ENCODE measurements around the gene SELE. TPM values are rescaled to one million over a fixed set of nuclear protein-coding genes. Genes with fewer than 3 reads are reported as not detected.
"Not testable (repeated sequence)": the region's sequence is repeated elsewhere in the genome, so short reads cannot be mapped to it uniquely, and the experiment has no call there.

Gene SELE
- total RNA-seq, 6 donors from 2014 or later, result 0.20 to 8.5 (median 0.34) TPM; not detected in 1

- no peak for DNase-seq
- Histone ChIP-seq H3K27ac (no peak overlapping the region), H3K4me1 (peaks cover 0 to 20% (median 6%) of the 10 kb centered on the region in 4 donors), H3K36me3 (no peaks in the 10 kb centered on the region), H3K27me3 (no peaks in the 10 kb centered on the region), H3K9me3 (no peaks in the 10 kb centered on the region), H3K4me3 (no peak overlapping the region)
- ATAC-seq (ENCODE audit: low FRiP score in 2 of 2), result no peak
- 51 to 56% methylated on average over 5 of the region's 5 CpGs for WGBS, 2 donors
- TF ChIP-seq POLR2AphosphoS5 (IDR thresholded peaks at IDR 0.05), result no peak
- TF ChIP-seq POLR2A (IDR thresholded peaks at IDR 0.05), result no peak
- TF ChIP-seq EP300 (IDR thresholded peaks at IDR 0.05), result no peak
- no peak for TF ChIP-seq CTCF (IDR thresholded peaks at IDR 0.05)
These were observed 39.4 kb downstream of the SELE start for GRCh38 chr1:169694304-169695075.

GRCh38 chr1:169692756-169693460, 41.0 kb downstream of the SELE start:
- H3K4me1 ChIP-seq, result peaks cover 0 to 18% (median 6%) of the 10 kb centered on the region in 4 donors

GRCh38 chr1:169690489-169690888, 43.4 kb downstream of the SELE start:
- Histone ChIP-seq H3K36me3 (no peaks in the 10 kb centered on the region), H3K4me1 (peaks cover 0 to 15% (median 3%) of the 10 kb centered on the region in 4 donors), H3K4me3 (no peak overlapping the region), H3K27ac (no peak overlapping the region), H3K9me3 (no peaks in the 10 kb centered on the region), H3K27me3 (no peaks in the 10 kb centered on the region)
- ATAC-seq (ENCODE audit: low FRiP score in 2 of 2) (no peak), DNase-seq (no peak)
- TF ChIP-seq EP300 (IDR thresholded peaks at IDR 0.05) (no peak), POLR2AphosphoS5 (IDR thresholded peaks at IDR 0.05) (no peak), POLR2A (IDR thresholded peaks at IDR 0.05) (no peak), CTCF (IDR thresholded peaks at IDR 0.05) (no peak)

More at GRCh38 chr1:169692756-169693460, 41.0 kb downstream of the SELE start:
- no peak for DNase-seq
- Histone ChIP-seq H3K27me3 (no peaks in the 10 kb centered on the region), H3K36me3 (no peaks in the 10 kb centered on the region), H3K9me3 (no peaks in the 10 kb centered on the region), H3K27ac (no peak overlapping the region), H3K4me3 (no peak overlapping the region)
- 64 to 75% methylated on average over 4 of the region's 4 CpGs for whole genome bisulfite sequencing, 2 donors
- ATAC-seq (ENCODE audit: low FRiP score in 2 of 2), result no peak
- no peak for TF ChIP-seq CTCF (IDR thresholded peaks at IDR 0.05)
- TF ChIP-seq EP300 (IDR thresholded peaks at IDR 0.05), result no peak
- no peak for TF ChIP-seq POLR2AphosphoS5 (IDR thresholded peaks at IDR 0.05)
- no peak for TF ChIP-seq POLR2A (IDR thresholded peaks at IDR 0.05)

GRCh38 chr1:169689395-169689794, 44.5 kb downstream of the SELE start:
- H3K36me3 ChIP-seq, result no peaks in the 10 kb centered on the region
- TF ChIP-seq EP300 (IDR thresholded peaks at IDR 0.05), result no peak
- TF ChIP-seq POLR2AphosphoS5 (IDR thresholded peaks at IDR 0.05), result no peak
- TF ChIP-seq CTCF (IDR thresholded peaks at IDR 0.05), result no peak
- TF ChIP-seq POLR2A (IDR thresholded peaks at IDR 0.05), result no peak
- H3K4me1 ChIP-seq, result peaks cover 0 to 15% (median 3%) of the 10 kb centered on the region in 4 donors
- no peak overlapping the region for H3K27ac ChIP-seq
- WGBS, 2 donors, result 71 to 85% methylated on average over 2 of the region's 2 CpGs
- H3K9me3 ChIP-seq, result no peaks in the 10 kb centered on the region
- DNase-seq (no peak), ATAC-seq (ENCODE audit: low FRiP score in 2 of 2) (no peak)
- H3K27me3 ChIP-seq, result no peaks in the 10 kb centered on the region
- no peak overlapping the region for H3K4me3 ChIP-seq

DNA sequence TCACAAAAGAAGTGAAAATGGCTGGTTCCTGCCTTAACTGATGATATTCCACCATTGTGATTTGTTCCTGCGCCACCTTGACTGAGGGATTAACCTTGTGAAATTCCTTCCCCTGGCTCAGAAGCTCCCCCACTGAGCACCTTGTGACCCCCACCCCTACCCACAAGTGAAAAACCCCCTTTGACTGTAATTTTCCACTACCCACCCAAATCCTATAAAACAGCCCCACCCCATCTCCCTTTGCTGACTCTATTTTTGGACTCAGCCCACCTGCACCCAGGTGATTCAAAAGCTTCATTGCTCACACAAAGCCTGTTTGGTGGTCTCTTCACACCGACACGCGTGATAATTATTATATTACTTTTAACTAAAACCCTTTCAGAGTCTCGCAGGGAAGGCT, 45.5 kb downstream of the SELE start:
- H3K36me3 ChIP-seq; H3K9me3 ChIP-seq; H3K27ac ChIP-seq; ATAC-seq (ENCODE audit: low FRiP score in 2 of 2); H3K27me3 ChIP-seq; DNase-seq; H3K4me3 ChIP-seq; H3K4me1 ChIP-seq: not testable (repeated sequence)
- WGBS, 2 donors, result 96 to 99% methylated on average over 5 of the region's 5 CpGs

Data from upper lobe of left lung (tissue), 6 donors.